Transverse colon (tissue), 4 donors: ENCODE data around the gene C2CD4C. TPM values are rescaled to one million over a fixed set of nuclear protein-coding genes. Genes with fewer than 3 reads are reported as not detected.

ENCODE experiments used
- DNase-seq: peaks from one replicate; pipeline ENCODE4 v3.0.0-alpha.2; 2019
- H3K27ac ChIP-seq, 4 donors: fragments of 200-600 bp; sonication (generic); 2 replicates each; pipeline ENCODE4 v1.5.1; 2016 to 2018; ENCODE audit warnings: inconsistent platforms in 4 of 4
- H3K27me3 ChIP-seq: fragments of 200-600 bp; sonication (generic); 2 replicates; pipeline ENCODE4 v1.5.1; 2017; ENCODE audit warnings: inconsistent platforms
- H3K36me3 ChIP-seq, 4 donors: fragments of 200-600 bp; sonication (generic); 2 replicates each; pipeline ENCODE4 v1.5.1; 2017 to 2019; ENCODE audit warnings: inconsistent platforms in 4 of 4
- H3K4me1 ChIP-seq, 4 donors: fragments of 200-600 bp; sonication (generic); 2 replicates each; pipeline ENCODE4 v1.5.1; 2017 to 2020; ENCODE audit warnings: inconsistent platforms in 4 of 4
- H3K4me3 ChIP-seq, 4 donors: fragments of 200-600 bp; sonication (generic); 1 replicate in 1 of 4; 2 replicates in 3 of 4; pipeline versions ENCODE4 v1.5.1 to v1.6.1; 2017 to 2019; ENCODE audit warnings: inconsistent platforms in 4 of 4
- H3K9me3 ChIP-seq, 2 donors: fragments of 200-600 bp; sonication (generic); 2 replicates each; pipeline ENCODE4 v1.5.1; 2017 to 2019; ENCODE audit warnings: inconsistent platforms in 2 of 2
- EP300 ChIP-seq: sonication (generic); formaldehyde crosslinking; IDR thresholded peaks from one replicate; pipeline ENCODE4 v1.6.1; 2017; ENCODE audit warnings: antibody characterized with exemption, low read depth
- POLR2A ChIP-seq: fragments of 450-650 bp; IDR thresholded peaks from one replicate; pipeline ENCODE4 v1.6.1; 2016; ENCODE audit warnings: antibody characterized with exemption, mild to moderate bottlenecking, moderate library complexity
- POLR2AphosphoS5 ChIP-seq, 3 donors: sonication (generic); formaldehyde crosslinking; IDR thresholded peaks; one replicate each; pipeline ENCODE4 v1.6.1; 2016; ENCODE audit warnings: antibody characterized with exemption in 3 of 3
- WGBS, 2 donors: methylation state at CpG; one replicate each; pipeline ENCODE4 v1.1.5; 2018; ENCODE audit warnings: low coverage in 1 of 2; 5-methylcytosine and 5-hydroxymethylcytosine counted together
- in situ Hi-C, 4 donors: fragments of 200-750 bp; cut with MboI; loops; one replicate each; pipeline versions ENCODE4 v1.15.0 to v1.15.1; 2017; ENCODE audit warnings: low sequenced_read_pairs in 3 of 4, low pct_ligation_motif_present in 1 of 4, low pct_unique_long_range_greater_than_20kb in 1 of 4
- intact Hi-C: fragments of 100-400 bp; cut with DNase I; formaldehyde crosslinking; loops from one replicate; pipeline ENCODE4 v1.15.1; 2023; ENCODE audit warnings: low total_unique reads
- total RNA-seq, 4 donors: library from RNA; depleted of rRNA; stranded (reverse); fragments of >200 nt; gene quantifications; one replicate each; pipeline ENCODE4 v1.1.0, GENCODE V29; 2016
- TF ChIP-seq, protein P1 (sequence below), 5 experiments: fragments of 200-600 bp in 3 of 5; fragments of 450-650 bp in 2 of 5; sonication (generic) in 3 of 5; IDR thresholded peaks; 1 replicate in 2 of 5; 2 replicates in 3 of 5; pipeline ENCODE4 v1.5.1; 2016 to 2017; ENCODE audit warnings: antibody characterized with exemption in 5 of 5, inconsistent platforms in 3 of 5, mild to moderate bottlenecking in 2 of 5, moderate library complexity in 1 of 5

C2CD4C gene, protein sequence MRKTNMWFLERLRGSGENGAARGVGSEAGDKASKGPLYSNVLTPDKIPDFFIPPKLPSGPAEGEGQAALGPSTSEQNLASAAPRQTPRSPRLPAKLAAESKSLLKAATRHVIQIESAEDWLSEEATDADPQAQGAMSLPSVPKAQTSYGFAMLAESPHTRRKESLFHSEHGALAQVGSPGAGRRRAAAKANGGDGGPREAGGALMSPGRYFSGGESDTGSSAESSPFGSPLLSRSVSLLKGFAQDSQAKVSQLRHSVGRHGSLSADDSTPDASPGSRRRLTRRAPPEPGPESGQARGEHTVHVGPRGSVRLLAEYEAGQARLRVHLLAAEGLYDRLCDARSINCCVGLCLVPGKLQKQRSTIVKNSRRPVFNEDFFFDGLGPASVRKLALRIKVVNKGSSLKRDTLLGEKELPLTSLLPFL
- under 1 TPM in 2 of 4 donors, not detected in 2; 0.55 to 0.79 TPM for total RNA-seq

DNA sequence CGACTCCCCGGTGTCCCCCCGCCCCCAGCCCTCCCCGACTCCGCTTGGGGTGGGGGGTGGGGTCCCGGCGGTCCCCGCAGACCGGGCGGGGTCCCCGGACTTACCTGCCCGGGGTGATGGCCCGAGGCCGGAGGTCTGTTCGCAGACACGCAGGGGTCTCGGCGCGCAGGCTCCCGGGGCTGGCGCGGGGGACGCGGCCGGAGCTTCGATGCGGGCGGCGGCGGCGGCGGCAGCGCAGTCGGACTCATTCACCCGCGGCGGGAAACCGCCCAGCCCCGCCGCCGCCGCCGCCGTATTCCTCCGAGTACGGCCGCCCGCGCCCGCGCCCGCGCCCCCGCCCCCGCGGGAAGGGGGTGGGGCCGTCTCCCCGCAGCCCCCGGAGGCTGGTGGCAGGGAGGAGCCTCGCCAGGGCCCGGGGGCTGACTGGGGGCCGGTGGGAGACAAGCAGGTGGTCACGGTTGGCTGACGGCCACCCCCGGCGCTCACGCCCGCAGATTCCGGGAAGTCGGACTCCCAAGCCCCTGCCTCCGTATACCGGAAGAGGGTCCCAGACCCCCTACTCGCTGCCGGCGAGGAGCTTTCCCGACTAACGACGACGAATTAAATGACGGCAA lies at the start of gene C2CD4C:
Gene C2CD4C (minus strand): TSS at position 246 of the 614 bp plus-strand sequence. CDS start 786 bp downstream, outside the sequence.
- intact Hi-C loops (no loop called here), in situ Hi-C loops (no loop called here)
- 0% methylated on average over 24 of the region's 80 CpGs; no CpG with 5 or more reads in 1 of the 2 donors for WGBS, 2 donors
- Histone ChIP-seq H3K27me3 (peaks cover 72% of the 10 kb centered on the region), H3K4me3 (peak within 1 kb of the TSS; percentile 24 to 52 (median 30)), H3K27ac (no peak within 1 kb of the TSS), H3K9me3 (no peaks in the 10 kb centered on the region), H3K36me3 (no peaks in the 10 kb centered on the region), H3K4me1 (peaks cover 23 to 37% (median 26%) of the 10 kb centered on the region in 4 donors)
- no peak for DNase-seq
- TF ChIP-seq, protein P1, sequence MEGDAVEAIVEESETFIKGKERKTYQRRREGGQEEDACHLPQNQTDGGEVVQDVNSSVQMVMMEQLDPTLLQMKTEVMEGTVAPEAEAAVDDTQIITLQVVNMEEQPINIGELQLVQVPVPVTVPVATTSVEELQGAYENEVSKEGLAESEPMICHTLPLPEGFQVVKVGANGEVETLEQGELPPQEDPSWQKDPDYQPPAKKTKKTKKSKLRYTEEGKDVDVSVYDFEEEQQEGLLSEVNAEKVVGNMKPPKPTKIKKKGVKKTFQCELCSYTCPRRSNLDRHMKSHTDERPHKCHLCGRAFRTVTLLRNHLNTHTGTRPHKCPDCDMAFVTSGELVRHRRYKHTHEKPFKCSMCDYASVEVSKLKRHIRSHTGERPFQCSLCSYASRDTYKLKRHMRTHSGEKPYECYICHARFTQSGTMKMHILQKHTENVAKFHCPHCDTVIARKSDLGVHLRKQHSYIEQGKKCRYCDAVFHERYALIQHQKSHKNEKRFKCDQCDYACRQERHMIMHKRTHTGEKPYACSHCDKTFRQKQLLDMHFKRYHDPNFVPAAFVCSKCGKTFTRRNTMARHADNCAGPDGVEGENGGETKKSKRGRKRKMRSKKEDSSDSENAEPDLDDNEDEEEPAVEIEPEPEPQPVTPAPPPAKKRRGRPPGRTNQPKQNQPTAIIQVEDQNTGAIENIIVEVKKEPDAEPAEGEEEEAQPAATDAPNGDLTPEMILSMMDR (IDR thresholded peaks at IDR 0.05), result no peak
- TF ChIP-seq EP300 (no peak), POLR2A (no peak), POLR2AphosphoS5 (IDR thresholded peaks at IDR 0.05) (no peak)

DNA sequence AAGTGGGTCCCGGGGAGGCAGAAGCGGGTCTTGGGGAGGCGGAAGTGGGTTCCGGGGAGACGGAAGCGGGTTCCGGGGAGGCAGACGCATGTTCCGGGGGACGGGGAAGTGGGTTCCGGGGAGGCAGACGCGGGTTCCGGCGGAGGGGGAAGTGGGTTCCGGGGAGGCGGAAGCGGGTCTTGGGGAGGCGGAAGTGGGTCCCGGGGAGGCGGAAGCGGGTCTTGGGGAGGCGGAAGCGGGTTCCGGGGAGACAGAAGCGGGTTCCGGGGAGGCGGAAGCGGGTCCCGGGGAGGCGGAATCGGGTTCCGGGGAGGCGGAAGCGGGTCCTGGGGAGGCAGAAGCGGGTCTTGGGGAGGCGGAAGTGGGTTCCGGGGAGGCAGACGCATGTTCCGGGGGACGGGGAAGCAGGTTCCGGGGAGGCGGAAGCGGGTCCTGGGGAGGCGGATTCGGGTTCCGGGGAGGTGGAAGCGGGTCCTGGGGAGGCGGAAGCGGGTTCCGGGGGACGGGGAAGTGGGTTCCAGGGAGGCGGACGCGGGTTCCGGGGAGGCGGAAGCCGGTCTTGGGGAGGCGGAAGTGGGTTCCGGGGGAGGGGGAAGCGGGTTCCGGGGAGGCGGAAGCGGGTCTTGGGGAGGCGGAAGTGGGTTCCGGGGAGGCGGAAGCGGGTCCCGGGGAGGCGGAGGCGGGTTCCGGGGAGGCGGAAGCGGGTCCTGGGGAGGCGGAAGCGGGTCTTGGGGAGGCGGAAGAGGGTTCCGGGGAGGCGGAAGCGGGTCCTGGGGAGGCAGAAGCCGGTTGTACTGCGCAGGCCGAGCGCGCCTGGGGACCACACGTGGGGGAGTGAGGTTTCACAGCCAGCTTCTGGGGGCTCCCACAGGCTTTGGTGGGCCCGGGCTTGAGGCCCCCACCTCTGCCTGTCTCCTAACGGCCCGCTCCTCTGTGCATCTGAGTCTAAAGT lies 49.4 kb upstream of the C2CD4C start:
- intact Hi-C loops, result no loop called here
- Histone ChIP-seq H3K9me3 (no peaks in the 10 kb centered on the region), H3K27me3 (peaks cover 25% of the 10 kb centered on the region), H3K4me3 (no peak overlapping the region), H3K36me3 (no peaks in the 10 kb centered on the region), H3K27ac (no peak overlapping the region), H3K4me1 (peaks cover 5 to 23% (median 18%) of the 10 kb centered on the region in 4 donors)
- TF ChIP-seq POLR2AphosphoS5 (IDR thresholded peaks at IDR 0.05) (no peak), POLR2A (no peak), EP300 (no peak)
- DNase-seq, result no peak
- WGBS, 2 donors, result 93 to 99% methylated on average over 27 to 87 of the region's 89 CpGs
- in situ Hi-C loops, result no loop called here

DNA sequence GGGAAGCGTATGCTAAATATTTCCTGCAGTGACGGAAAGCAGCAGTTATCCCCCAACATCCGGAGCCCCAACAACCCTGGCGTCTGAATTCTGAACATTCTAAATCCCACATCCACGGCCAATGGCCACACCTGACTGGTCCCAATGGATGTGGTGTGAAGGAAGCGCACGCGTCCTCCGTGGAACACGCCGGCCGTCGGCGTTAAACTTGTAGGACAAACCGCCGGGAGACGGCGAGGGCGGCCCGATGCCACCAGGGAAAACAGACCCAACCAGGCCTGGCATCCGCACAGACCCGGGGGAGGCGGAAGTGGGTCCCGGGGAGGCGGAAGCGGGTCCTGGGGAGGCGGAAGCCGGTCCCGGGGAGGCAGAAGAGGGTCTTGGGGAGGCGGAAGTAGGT lies 48.7 kb upstream of the C2CD4C start:
- H3K27ac ChIP-seq, result no peak overlapping the region
- TF ChIP-seq, protein P1 (IDR thresholded peaks at IDR 0.05), result no peak
- no peak for TF ChIP-seq POLR2AphosphoS5 (IDR thresholded peaks at IDR 0.05)
- no peak for TF ChIP-seq EP300
- TF ChIP-seq POLR2A, result no peak
- no peaks in the 10 kb centered on the region for H3K9me3 ChIP-seq
- intact Hi-C loops, result no loop called here
- peaks cover 5 to 23% (median 18%) of the 10 kb centered on the region in 4 donors for H3K4me1 ChIP-seq
- H3K36me3 ChIP-seq, result no peaks in the 10 kb centered on the region
- in situ Hi-C loops, result no loop called here
- peaks cover 24% of the 10 kb centered on the region for H3K27me3 ChIP-seq
- no peak for DNase-seq
- 96% methylated on average over 30 of the region's 30 CpGs; no CpG with 5 or more reads in 1 of the 2 donors for WGBS, 2 donors
- no peak overlapping the region for H3K4me3 ChIP-seq

DNA sequence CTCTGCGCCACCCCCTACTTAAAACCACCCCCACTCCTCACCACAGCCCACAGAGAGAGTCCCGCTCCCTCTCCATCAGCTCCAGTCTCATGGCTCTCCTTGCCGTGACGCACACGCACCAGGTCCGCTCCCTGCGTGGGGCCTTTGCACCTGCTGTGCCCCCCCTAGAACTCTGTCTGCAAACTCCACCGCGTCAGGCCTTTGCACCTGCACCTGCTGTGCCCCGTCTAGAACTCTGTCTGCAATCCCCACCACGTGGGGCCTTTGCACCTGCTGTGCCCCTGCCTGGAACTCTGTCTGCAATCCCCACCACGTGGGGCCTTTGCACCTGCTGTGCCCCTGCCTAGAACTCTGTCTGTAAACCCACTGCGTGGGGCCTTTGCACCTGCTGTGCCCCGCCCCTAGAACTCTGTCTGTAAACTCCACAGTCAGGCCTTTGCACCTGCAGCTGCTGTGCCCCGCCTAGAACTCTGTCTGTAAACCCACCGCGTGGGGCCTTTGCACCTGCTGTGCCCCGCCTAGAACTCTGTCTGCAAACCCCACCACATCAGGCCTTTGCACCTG lies 47.7 kb upstream of the C2CD4C start:
- in situ Hi-C loops, result no loop called here
- no peak for DNase-seq
- intact Hi-C loops, result no loop called here
- H3K27me3 ChIP-seq, result peaks cover 14% of the 10 kb centered on the region
- TF ChIP-seq, protein P1 (IDR thresholded peaks at IDR 0.05), result no peak
- H3K36me3 ChIP-seq, result no peaks in the 10 kb centered on the region
- H3K4me3 ChIP-seq, result no peak overlapping the region
- no peaks in the 10 kb centered on the region for H3K9me3 ChIP-seq
- no peak overlapping the region for H3K27ac ChIP-seq
- peaks cover 5 to 17% (median 13%) of the 10 kb centered on the region in 4 donors for H3K4me1 ChIP-seq
- 60 to 69% methylated on average over 1 to 18 of the region's 18 CpGs for WGBS, 2 donors
